Thyroid gland (tissue), 4 donors: Measurements from ENCODE around the gene NSRP1.

Source experiments
- CTCF ChIP-seq, 6 experiments: fragments of 200-600 bp in 3 of 6; fragments of 450-650 bp in 3 of 6; sonication (generic) in 3 of 6; IDR thresholded peaks; one replicate each; pipeline ENCODE4 v1.5.1; 2016 to 2019; ENCODE audit warnings: antibody characterized with exemption in 6 of 6, mild to moderate bottlenecking in 2 of 6, inconsistent platforms in 1 of 6, moderate library complexity in 1 of 6
- POLR2A ChIP-seq, 2 donors: fragments of 450-650 bp; IDR thresholded peaks; one replicate each; pipeline ENCODE4 v1.6.1; 2017; ENCODE audit warnings: antibody characterized with exemption in 2 of 2, mild to moderate bottlenecking in 2 of 2, moderate library complexity in 1 of 2

DNA sequence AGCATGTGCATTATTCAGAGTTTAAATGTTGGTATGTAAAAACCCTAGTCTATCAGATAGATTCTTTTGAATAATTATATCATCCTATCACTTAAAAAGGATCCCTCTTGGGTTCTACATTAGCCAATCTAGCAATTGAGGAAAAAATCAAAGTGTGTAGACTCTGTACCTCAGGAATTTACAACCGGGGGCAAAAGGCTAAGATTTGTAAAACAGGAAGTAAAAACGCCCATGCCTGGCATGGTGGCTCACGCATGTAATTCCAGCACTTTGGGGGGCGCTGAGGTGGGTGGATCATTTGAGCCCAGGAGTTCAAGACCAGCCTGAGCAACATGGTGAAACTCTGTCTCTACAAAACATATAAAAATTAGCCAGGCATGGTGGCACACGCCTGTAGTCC, 60.2 kb downstream of the NSRP1 start:
- TF ChIP-seq CTCF (IDR thresholded peaks at IDR 0.05) (no peak), POLR2A (IDR thresholded peaks at IDR 0.05) (no peak)
